Measurements from ENCODE around the gene LRFN3. TPM values are rescaled to one million over a fixed set of nuclear protein-coding genes. Genes with fewer than 3 reads are reported as not detected.
"Not testable (repeated sequence)": the region's sequence is repeated elsewhere in the genome, so short reads cannot be mapped to it uniquely, and the experiment has no call there.

LRFN3 gene
- total and polyA plus RNA-seq, 3 donors from 2014 or later, result 12.7 to 31.7 (median 27.6) TPM

DNA sequence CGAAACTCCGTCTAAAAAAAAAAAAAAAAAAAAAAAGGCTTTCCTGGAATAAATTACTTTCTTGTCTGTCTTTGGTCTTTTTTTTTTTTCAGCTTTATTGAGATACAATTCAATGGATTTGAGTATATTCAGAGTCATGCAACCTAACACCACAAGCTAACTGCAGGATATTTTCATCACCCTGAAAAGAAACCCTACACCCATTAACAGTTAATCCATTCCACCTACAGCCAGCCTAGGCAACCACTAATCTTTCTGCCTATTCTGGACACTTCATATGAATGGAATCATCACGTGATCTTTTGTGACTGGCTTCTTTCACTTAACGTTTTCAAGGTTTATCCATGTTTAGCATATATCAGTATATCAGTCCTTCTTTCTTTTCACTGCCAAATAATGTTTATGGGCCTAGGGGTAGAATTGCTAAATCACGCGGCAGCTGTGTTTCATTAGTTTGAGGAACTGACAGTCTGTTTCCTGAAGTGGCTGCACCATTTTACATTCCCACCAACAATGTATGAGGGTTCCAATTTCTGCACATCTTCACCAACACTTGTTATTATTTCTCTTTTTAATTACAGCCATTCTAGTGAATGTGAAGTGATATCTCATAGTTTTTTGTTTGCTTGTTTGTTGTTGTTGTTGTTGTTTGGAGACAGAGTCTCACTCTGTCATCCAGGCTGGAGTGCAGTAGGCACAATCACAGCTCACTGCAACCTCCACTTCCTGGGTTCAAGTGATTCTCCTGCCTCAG lies 19.9 kb downstream of the LRFN3 start:
- Histone ChIP-seq H3K9me3 (no peaks in the 10 kb centered on the region), H3K4me3 (no peak overlapping the region), H3K27me3 (no peaks in the 10 kb centered on the region), H3K36me3 (ENCODE audit: low read depth, missing control alignments) (no peaks in the 10 kb centered on the region), H3K27ac (no peak overlapping the region), H3K4me1 (peaks cover 5% of the 10 kb centered on the region)
- TF ChIP-seq POLR2A (IDR thresholded peaks at IDR 0.05), result no peak
- no peak for DNase-seq
- WGBS, 2 donors, result 75 to 79% methylated on average over 6 of the region's 6 CpGs
- intact Hi-C loops (cut with DNase I; ENCODE audit: low total_unique reads), result no loop called here

DNA sequence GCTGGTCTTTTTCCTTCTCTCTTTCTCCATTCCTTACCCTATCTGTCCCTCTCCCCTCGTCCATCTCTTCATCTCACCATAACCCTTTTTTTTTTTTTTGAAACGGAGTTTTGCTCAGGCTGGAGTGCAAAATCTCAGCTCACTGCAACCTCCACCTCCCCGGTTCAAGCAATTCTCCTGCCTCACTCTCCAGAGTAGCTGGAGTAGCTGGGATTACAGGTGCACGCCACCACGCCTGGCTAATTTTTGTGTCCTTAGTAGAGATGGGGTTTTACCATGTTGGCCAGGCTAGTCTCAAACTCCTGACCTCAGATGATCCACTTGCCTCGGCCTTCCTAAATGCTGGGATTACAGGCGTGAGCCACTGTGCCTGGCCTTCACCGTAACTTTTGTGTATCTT lies 21.2 kb downstream of the LRFN3 start:
- intact Hi-C loops (cut with DNase I; ENCODE audit: low total_unique reads); DNase-seq; H3K4me1 ChIP-seq; H3K36me3 ChIP-seq (ENCODE audit: low read depth, missing control alignments); H3K9me3 ChIP-seq; H3K27me3 ChIP-seq; H3K27ac ChIP-seq; H3K4me3 ChIP-seq: not testable (repeated sequence)
- WGBS, 2 donors, result 84 to 86% methylated on average over 8 of the region's 8 CpGs

DNA sequence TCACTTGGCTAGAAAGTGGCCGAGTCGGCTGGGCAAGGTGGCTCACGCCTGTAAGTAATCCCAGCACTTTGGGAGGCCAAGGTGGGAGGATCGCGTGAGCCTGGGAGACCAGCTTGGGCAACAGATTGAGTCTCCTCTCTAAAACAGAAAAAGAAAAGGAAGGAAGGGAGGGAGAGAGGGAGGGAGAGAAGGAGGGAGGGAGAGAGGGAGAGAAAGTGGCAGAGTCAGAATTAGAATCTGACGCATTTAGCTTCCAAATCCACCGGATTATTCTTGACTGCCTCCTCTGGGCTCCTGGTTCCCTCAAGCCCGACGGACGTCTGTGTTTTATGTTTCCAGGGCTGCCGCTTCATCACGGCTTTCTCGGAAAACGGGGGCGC lies 22.5 kb downstream of the LRFN3 start:
- Histone ChIP-seq H3K9me3 (no peaks in the 10 kb centered on the region), H3K4me3 (peak overlapping the region in 1 of 2 donors; percentile 15), H3K36me3 (ENCODE audit: low read depth, missing control alignments) (no peaks in the 10 kb centered on the region), H3K4me1 (peaks cover 5% of the 10 kb centered on the region), H3K27ac (no peak overlapping the region), H3K27me3 (no peaks in the 10 kb centered on the region)
- TF ChIP-seq, protein P1, sequence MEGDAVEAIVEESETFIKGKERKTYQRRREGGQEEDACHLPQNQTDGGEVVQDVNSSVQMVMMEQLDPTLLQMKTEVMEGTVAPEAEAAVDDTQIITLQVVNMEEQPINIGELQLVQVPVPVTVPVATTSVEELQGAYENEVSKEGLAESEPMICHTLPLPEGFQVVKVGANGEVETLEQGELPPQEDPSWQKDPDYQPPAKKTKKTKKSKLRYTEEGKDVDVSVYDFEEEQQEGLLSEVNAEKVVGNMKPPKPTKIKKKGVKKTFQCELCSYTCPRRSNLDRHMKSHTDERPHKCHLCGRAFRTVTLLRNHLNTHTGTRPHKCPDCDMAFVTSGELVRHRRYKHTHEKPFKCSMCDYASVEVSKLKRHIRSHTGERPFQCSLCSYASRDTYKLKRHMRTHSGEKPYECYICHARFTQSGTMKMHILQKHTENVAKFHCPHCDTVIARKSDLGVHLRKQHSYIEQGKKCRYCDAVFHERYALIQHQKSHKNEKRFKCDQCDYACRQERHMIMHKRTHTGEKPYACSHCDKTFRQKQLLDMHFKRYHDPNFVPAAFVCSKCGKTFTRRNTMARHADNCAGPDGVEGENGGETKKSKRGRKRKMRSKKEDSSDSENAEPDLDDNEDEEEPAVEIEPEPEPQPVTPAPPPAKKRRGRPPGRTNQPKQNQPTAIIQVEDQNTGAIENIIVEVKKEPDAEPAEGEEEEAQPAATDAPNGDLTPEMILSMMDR (IDR thresholded peaks at IDR 0.05), result no peak
- TF ChIP-seq POLR2A (IDR thresholded peaks at IDR 0.05), result no peak
- WGBS, 2 donors, result 21 to 32% methylated on average over 9 to 15 of the region's 15 CpGs
- intact Hi-C loops (cut with DNase I; ENCODE audit: low total_unique reads), result no loop called here
- DNase-seq, result no peak

DNA sequence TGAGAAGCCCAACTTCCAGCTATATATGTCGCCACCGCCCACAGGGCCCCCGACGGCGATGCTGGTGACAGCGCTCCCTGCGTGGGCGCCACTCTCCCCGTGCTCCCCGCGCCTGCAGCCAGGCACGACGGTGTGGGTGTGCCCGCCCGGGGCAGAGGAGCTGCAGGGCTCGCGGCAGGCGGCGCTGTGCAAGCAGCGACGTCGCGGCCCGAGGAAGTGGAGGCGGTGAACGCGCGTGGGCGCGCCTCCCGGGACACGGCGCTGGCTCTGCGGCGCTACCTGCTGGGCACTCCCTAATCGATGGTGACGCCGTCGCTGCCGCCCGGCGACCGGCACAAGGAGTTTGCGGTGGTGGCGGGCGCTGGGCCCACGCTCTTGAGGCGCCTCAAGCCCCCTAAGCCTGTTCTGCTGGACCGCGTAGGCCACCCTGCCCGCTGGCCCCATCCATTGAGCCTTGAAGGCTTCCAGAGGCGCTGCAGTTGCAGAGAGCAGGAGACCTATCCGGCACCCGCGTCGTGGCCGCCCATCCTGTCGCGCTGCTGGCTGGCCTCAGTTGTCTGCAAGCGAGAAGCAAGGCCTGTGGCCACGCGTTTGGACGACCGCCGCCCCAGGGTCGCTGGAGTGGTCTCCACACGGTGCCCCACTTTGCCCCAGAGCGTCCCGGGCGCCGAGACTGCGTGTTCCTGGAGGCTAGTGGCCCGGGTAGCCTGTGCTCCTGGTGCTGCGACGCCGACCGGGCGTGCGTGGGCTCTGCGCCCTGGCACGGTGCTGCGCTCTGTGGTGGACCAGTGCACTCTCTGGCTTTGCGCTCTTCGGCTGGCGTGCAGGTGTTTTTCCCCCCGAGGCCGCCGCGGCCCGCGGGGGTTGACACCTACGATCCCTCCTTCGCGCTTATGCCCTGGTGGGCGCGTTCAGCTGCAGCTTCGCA lies 23.1 kb downstream of the LRFN3 start:
- Histone ChIP-seq H3K36me3 (ENCODE audit: low read depth, missing control alignments) (no peaks in the 10 kb centered on the region), H3K4me3 (peak overlapping the region in 1 of 2 donors; percentile 15), H3K27ac (no peak overlapping the region), H3K27me3 (no peaks in the 10 kb centered on the region), H3K9me3 (no peaks in the 10 kb centered on the region), H3K4me1 (peaks cover 5% of the 10 kb centered on the region)
- intact Hi-C loops (cut with DNase I; ENCODE audit: low total_unique reads), result no loop called here
- 0 to 6% methylated on average over 5 to 73 of the region's 97 CpGs for WGBS, 2 donors
- TF ChIP-seq, protein P1 (IDR thresholded peaks at IDR 0.05), result peak in 1 of 3 experiments; percentile 17
- no peak for TF ChIP-seq POLR2A (IDR thresholded peaks at IDR 0.05)
- peak; percentile 60 for DNase-seq

DNA sequence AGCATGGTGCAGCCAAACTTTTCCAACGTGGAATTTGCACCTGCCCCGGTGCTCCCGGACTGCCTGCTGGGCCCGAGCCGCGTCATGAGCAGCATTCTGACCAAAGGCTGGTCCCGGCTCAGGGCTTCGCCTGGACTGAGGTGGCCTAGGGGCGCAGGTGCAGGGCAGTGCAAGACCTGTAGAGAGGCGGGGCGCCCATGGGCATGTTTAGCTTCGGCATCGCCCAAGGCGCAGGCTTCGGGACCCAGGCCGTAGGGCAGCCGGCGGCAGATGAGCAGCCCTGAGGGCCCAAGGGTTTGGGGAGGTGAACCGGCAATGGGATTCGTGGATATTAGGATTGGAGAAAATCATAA lies 23.8 kb downstream of the LRFN3 start:
- H3K4me1 ChIP-seq, result peaks cover 5% of the 10 kb centered on the region
- H3K27me3 ChIP-seq, result no peaks in the 10 kb centered on the region
- peak overlapping the region in 1 of 2 donors; percentile 15 for H3K4me3 ChIP-seq
- no peak for DNase-seq
- 22 to 46% methylated on average over 7 to 20 of the region's 20 CpGs for WGBS, 2 donors
- H3K27ac ChIP-seq, result no peak overlapping the region
- no peaks in the 10 kb centered on the region for H3K9me3 ChIP-seq
- no peak for TF ChIP-seq POLR2A (IDR thresholded peaks at IDR 0.05)
- TF ChIP-seq, protein P1 (IDR thresholded peaks at IDR 0.05), result no peak
- H3K36me3 ChIP-seq (ENCODE audit: low read depth, missing control alignments), result no peaks in the 10 kb centered on the region
- intact Hi-C loops (cut with DNase I; ENCODE audit: low total_unique reads), result no loop called here

Data from testis (tissue), 3 donors.